Neutrophil (primary cell): ENCODE data around the gene SORCS1.

Experiments
- H3K27ac ChIP-seq: fragments of 200-600 bp; sonication (generic); 2 replicates; pipeline ENCODE4 v1.5.1; 2016; ENCODE audit warnings: mild to moderate bottlenecking, moderate library complexity
- H3K27me3 ChIP-seq: fragments of 200-600 bp; sonication (generic); 2 replicates; pipeline ENCODE4 v1.6.0; 2016; ENCODE audit warnings: mild to moderate bottlenecking
- H3K36me3 ChIP-seq: fragments of 200-600 bp; sonication (generic); 2 replicates; pipeline ENCODE4 v1.5.1; 2017
- H3K4me1 ChIP-seq, 2 experiments: fragments of 200-600 bp in 1 of 2; sonication (generic) in 1 of 2; 1 replicate in 1 of 2; 2 replicates in 1 of 2; pipeline versions ENCODE4 v1.5.1 to v1.6.1; 2013 to 2016; ENCODE audit warnings: low read depth in 1 of 2, low read length in 1 of 2, mild to moderate bottlenecking in 1 of 2, moderate library complexity in 1 of 2; ENCODE audit not compliant: control insufficient read depth in 1 of 2, insufficient read depth in 1 of 2
- H3K4me3 ChIP-seq, 2 experiments: fragments of 200-600 bp in 1 of 2; sonication (generic) in 1 of 2; 1 replicate in 1 of 2; 2 replicates in 1 of 2; pipeline ENCODE4 v1.5.1; 2013 to 2016; ENCODE audit warnings: low read depth in 1 of 2, low read length in 1 of 2, mild to moderate bottlenecking in 1 of 2, moderate library complexity in 1 of 2
- H3K9me3 ChIP-seq: fragments of 200-600 bp; sonication (generic); 2 replicates; pipeline ENCODE4 v1.5.1; 2016
- CTCF ChIP-seq: fragments of 200-600 bp; sonication (generic); IDR thresholded peaks from 2 replicates; pipeline ENCODE4 v1.5.1; 2016; ENCODE audit warnings: antibody characterized with exemption

Gene SORCS1

GRCh38 chr10:107168738-107169137 lies 4.2 kb upstream of the SORCS1 start:
- Histone ChIP-seq H3K27me3 (peaks cover 38% of the 10 kb centered on the region), H3K4me1 (no peaks in the 10 kb centered on the region), H3K36me3 (no peaks in the 10 kb centered on the region), H3K27ac (no peak overlapping the region), H3K9me3 (no peaks in the 10 kb centered on the region), H3K4me3 (no peak overlapping the region)
- TF ChIP-seq CTCF, result no peak

- TF ChIP-seq CTCF, result no peak
- no peak overlapping the region for H3K27ac ChIP-seq
- no peak overlapping the region for H3K4me3 ChIP-seq
- peaks cover 61% of the 10 kb centered on the region for H3K27me3 ChIP-seq
- no peaks in the 10 kb centered on the region for H3K9me3 ChIP-seq
- H3K4me1 ChIP-seq, result no peaks in the 10 kb centered on the region
- no peaks in the 10 kb centered on the region for H3K36me3 ChIP-seq
These were observed 1.9 kb upstream of the SORCS1 start for GRCh38 chr10:107166403-107166802.

GRCh38 chr10:107164992-107165391 lies 486 bp upstream of the SORCS1 start:
- H3K27me3 ChIP-seq, result peaks cover 73% of the 10 kb centered on the region
- no peak overlapping the region for H3K27ac ChIP-seq
- no peaks in the 10 kb centered on the region for H3K36me3 ChIP-seq
- no peak for TF ChIP-seq CTCF
- H3K4me3 ChIP-seq, result no peak overlapping the region
- no peaks in the 10 kb centered on the region for H3K4me1 ChIP-seq
- no peaks in the 10 kb centered on the region for H3K9me3 ChIP-seq

- Histone ChIP-seq H3K27ac (no peak overlapping the region), H3K4me3 (no peak overlapping the region)
- no peak for TF ChIP-seq CTCF
These were observed 1.2 kb downstream of the SORCS1 start for GRCh38 chr10:107163076-107163855.

GRCh38 chr10:107160866-107161265 lies 3.6 kb downstream of the SORCS1 start:
- no peak overlapping the region for H3K4me3 ChIP-seq
- no peaks in the 10 kb centered on the region for H3K36me3 ChIP-seq
- H3K9me3 ChIP-seq, result no peaks in the 10 kb centered on the region
- no peak overlapping the region for H3K27ac ChIP-seq
- peaks cover 56% of the 10 kb centered on the region for H3K27me3 ChIP-seq
- no peaks in the 10 kb centered on the region for H3K4me1 ChIP-seq
- TF ChIP-seq CTCF, result no peak

More at GRCh38 chr10:107163076-107163855, 1.2 kb downstream of the SORCS1 start:
- H3K27me3 ChIP-seq, result peaks cover 73% of the 10 kb centered on the region
- H3K36me3 ChIP-seq, result no peaks in the 10 kb centered on the region
- no peaks in the 10 kb centered on the region for H3K9me3 ChIP-seq
- no peaks in the 10 kb centered on the region for H3K4me1 ChIP-seq
